ENCODE results near the gene SLC25A45.

Gene SLC25A45, protein sequence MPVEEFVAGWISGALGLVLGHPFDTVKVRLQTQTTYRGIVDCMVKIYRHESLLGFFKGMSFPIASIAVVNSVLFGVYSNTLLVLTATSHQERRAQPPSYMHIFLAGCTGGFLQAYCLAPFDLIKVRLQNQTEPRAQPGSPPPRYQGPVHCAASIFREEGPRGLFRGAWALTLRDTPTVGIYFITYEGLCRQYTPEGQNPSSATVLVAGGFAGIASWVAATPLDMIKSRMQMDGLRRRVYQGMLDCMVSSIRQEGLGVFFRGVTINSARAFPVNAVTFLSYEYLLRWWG

DNA sequence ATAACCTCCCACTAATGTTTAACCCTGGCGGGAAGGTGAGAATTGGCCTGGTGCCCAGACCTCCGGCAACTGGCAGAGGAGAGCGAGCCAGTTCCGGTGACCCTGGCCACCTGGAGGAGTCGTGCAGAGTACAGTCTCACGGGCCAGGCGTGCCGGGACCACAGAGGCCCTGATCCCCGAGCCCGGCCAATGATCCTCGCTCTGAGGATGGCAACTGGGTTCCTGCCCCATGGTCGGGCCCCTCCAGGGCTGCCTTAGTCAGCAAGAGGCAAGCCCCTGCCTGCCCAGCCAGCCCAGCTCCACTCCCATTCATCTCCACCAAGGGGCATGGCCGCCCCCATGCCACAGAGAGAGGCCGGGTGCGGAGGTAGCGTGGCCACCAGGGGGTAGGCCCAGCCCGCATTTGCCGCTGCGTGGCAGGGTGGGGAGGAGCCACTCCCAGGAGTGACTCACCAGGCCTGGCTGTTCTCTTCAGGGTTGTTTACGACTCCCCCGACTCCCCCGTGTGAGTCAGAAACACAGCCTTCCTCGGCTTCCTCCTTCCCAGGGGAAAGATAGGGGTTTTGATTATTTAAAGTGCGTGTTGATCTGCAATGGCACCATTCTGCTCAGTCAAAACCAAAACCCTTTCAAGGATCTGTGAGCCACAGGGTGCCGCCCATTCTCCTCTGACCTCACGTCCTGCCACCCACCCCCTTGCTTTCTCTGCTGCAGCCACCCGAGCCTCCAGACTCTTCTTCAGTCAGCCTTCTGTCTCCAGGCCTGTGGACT lies at the start of gene SLC25A45:
Gene SLC25A45 (minus strand): TSS at position 614 of the 771 bp plus-strand sequence. CDS start 695 bp downstream, outside the sequence.
- DNase-seq, result peak; percentile 90

DNA sequence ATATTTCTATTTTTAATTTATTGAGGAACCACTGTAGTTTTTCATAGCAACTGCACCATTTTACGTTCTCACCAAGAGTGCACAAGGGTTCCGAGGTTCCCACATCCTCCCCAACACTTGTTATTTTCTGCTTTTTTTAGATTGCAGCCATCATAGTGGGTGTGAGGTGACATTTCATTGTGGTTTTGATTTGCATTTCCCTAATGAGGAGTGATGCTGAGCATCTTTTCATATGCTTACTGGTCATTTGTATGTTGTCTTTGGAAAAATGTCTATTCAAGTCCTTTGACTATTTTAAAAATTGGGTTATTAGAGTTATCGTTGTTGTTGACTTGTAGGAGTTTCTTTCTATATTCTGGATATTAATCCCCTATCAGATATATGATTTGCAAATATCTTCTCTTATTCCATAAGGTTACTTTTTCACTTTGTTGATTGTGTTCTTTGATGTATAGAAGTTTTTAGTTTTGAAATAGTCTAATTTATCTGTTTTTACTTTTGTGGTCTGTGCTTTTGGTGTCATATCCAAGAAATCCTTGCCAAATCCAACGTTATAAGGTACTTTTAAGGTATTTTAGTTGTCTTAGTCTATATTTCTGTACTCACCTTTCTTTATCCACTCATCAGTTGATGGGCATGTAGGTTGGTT lies 49.1 kb upstream of the SLC25A45 start:
- DNase-seq, result no peak

DNA sequence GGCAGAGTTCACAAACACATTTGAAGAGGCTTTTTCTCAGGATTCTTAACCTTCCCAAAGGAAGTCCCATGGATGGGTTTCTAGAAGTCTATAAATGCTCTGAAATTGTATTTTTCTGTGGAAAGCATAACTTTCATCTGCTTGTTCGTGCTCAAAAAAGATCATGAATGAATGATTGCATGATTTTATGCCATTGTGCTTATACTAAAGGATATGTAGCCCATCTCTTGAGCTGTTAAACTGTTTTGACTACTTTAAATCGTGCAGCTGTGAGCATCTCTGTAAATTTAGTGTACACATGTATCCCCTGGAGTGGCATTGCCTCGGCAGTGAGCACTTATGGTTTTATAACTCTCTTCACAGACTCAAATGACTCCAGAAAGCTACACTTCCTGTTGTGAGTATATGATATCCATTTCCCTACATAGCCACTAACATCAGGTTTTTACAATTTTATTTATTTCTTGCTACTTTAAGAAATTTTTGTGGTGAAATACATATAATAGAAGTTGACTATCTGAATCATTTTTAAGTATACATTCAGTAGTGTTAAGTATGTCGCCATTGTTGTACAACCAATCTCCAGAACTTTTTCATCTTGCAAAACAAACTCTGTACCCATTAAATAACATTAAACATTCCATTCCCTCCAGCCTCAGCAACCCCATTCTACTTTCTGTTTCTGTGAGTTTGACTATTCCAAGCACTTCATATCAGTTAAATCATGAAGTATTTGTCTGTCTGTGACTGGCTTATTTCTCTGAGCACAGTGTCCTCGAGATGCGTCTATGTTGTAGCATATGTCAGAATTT lies 48.2 kb upstream of the SLC25A45 start:
- DNase-seq, result no peak

DNA sequence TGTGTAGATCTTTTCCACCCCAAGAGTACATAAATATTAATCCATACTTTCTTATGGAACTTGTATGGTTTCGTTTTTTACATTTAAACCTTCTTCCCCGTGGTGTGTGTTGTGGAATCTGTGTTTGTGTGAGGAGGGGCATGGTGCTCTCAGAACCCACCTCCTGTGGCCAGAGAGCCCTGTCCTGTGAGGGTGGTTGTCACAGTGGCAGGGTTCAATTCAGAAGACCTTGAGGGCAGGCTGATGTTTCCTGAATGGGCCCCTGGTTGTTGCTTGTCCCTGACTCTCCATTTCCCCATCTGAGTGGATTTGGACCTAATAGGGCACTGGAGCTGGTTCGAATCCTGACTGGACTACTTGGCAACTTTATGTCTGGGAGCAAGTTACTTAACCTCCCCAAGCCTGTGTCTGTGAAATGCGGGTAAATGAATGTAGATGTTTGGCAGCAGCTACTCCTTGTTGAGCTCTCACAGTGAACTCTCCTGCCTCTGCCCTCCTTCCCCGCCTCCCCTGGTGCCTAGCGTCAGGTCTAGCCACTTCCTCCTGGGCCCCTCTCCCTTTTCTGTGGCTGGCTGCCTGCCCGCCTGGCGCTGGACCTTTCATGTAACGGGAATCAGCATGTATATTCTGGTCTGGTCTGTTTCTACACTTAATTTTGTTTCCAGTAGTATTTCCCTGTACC lies 47.4 kb upstream of the SLC25A45 start:
- DNase-seq, result no peak

DNA sequence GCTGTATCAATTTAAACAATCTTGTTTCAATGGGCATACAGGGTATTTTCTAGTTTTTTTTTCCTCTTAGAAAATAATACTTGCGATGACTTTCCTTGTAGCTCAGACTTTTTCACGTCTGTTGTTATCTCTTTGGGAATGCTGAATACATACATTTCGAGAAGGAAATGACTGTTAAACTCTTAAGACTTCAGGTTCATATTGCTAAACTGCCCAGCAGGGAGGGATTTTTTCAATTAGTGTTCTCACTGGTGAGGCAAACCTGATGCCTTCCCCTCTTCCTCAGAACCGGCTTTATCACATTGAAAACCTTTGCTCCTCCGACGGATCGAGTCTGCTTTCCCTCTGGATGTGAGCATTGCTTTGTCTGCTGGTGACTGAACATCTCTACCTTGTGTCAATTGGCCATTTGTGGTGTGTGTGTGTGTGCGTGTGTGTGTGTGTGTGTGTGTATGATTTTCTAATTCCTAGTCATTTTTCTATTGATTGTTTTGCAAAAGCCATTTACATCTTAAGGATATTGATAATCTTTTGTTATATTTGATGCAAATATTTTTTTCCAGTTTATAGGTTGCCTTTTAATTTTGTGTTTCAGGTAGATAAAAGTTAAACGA lies 46.7 kb upstream of the SLC25A45 start:
- DNase-seq, result no peak

DNA sequence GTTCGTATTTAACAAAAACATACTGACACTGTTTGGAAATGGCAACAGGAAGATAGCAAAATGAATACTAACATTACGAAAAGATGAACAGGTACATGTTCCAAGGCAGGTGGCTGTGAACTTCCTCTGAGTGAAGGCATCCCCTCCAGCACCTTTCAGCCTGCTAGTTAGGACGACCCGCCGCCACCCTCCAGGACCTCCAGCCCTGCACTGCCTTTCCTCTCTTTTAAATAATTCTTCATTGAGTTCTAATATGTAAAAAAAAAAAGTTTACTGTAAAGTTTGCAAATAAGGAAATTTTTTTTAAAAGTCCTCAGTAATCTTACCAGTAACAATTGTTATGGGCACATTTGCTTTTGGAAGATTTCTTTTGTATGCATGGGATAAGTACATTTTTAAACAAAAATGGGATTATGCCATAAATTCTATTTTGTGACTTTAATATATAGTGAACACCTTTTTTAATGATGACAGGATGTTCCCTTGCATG lies 46.2 kb upstream of the SLC25A45 start:
- no peak for DNase-seq

DNA sequence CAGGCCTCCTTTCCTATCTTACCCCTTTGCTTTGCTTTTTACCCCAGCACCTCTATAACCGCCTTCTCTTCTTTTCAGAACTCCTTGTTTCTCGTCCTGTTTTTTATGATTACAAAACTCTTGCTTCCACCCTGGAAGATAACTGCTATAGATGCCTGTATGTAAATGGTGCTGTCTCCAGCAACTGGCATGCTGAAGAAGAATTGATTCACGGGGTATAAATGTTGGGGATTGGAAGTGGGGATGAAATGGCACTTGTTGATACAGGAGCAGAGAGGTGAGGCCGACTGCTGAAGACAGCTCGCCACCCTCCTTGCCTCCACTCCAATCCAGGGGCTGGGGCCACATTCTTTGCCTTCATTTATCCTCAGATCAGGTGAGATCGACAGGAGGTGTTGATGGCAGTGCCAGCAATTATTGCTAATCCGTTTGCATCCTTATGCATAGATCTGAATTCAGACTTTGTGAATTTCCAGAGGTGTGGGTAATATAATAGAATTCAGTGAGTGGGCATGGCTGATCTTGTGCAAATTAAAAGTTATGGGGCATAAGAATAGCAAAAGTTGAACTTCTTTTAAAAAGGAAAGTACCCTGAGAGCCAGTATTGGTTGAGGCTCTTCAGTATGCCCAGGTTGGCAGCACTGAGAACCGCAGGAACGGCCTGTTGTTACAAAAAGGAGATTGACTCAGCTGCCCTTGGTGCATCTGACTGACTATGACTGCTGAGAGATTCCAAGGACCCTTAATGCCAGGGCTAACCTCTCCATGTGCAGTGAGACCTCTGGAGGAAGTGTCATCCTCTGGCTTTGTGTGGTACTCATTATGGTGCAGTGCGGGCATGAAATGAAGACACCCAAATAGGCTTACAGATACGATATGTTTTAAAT lies 45.5 kb upstream of the SLC25A45 start:
- no peak for DNase-seq

DNA sequence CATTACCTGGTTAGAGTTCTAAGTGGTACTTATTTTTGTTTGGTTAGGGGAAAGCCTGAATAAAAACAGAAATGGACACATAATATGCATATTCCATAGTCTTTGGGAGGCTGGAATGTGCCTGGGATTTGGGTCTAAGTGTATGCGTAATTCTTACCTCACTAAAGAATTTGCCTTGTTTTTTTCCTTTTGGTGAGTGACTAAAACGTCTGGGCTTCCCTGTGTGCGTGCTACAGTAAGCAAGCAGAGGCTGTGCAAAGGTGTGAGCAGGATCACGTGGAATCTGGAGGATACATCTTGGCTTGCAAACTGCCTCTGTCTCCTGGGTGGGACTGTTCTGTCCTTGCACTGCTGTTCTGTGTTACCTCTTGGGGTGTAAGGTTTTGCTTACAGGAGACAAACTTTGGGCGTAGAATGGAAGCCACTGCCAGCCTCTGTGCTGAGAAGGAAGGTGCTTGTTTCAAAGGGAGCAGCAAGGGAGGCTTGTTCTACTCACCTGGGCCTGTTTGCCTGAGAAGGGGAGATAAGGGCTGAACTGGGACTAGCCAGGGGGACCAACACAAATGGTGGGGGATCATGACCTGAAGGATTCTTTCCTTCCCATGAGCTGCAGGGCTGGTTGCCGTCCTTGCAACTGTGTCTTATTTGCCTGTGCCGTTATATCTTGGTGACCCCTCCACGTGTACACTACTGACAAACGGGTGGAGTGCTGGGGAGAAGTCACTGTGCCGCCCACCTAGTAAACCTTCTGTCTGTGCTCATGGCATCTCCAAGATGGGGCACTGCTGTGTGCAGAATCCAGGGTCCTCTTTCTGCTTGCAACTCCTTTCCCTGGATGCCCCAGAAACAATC lies 44.6 kb upstream of the SLC25A45 start:
- no peak for DNase-seq

DNA sequence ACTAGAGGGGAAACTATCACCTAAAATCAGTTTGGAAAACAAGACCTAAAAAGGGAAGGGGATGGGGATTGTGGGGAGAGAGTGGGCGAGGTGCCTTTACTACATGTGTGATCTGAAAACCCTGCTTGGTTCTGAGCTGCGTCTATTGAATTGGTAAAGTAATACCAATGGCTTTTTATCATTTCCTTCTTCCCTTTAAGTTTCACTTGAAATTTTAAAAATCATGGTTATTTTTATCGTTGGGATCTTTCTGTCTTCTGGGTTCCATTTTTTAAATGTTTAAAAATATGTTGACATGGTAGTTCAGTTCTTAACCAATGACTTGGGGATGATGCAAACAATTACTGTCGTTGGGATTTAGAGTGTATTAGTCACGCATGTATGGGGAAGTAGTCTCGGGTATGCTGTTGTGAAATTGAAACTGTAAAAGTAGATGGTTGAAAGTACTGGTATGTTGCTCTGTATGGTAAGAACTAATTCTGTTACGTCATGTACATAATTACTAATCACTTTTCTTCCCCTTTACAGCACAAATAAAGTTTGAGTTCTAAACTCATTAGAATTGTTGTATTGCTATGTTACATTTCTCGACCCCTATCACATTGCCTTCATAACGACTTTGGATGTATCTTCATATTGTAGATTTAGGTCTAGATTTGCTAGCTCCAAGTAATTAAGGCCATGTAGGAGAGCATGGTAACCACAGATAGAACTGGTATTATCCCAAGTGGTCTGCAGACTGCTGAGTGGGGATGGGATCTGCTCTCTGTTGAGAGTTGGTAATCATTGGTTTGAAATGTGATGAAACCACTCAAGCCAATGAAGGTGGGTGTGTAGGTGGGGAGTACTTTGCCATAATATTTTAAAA lies 43.8 kb upstream of the SLC25A45 start:
- DNase-seq, result no peak

DNA sequence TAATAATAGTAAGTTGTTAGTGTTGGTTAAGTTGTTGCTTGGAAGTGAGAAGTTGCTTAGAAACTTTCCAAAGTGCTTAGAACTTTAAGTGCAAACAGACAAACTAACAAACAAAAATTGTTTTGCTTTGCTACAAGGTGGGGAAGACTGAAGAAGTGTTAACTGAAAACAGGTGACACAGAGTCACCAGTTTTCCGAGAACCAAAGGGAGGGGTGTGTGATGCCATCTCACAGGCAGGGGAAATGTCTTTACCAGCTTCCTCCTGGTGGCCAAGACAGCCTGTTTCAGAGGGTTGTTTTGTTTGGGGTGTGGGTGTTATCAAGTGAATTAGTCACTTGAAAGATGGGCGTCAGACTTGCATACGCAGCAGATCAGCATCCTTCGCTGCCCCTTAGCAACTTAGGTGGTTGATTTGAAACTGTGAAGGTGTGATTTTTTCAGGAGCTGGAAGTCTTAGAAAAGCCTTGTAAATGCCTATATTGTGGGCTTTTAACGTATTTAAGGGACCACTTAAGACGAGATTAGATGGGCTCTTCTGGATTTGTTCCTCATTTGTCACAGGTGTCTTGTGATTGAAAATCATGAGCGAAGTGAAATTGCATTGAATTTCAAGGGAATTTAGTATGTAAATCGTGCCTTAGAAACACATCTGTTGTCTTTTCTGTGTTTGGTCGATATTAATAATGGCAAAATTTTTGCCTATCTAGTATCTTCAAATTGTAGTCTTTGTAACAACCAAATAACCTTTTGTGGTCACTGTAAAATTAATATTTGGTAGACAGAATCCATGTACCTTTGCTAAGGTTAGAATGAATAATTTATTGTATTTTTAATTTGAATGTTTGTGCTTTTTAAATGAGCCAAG lies 42.9 kb upstream of the SLC25A45 start:
- no peak for DNase-seq

DNA sequence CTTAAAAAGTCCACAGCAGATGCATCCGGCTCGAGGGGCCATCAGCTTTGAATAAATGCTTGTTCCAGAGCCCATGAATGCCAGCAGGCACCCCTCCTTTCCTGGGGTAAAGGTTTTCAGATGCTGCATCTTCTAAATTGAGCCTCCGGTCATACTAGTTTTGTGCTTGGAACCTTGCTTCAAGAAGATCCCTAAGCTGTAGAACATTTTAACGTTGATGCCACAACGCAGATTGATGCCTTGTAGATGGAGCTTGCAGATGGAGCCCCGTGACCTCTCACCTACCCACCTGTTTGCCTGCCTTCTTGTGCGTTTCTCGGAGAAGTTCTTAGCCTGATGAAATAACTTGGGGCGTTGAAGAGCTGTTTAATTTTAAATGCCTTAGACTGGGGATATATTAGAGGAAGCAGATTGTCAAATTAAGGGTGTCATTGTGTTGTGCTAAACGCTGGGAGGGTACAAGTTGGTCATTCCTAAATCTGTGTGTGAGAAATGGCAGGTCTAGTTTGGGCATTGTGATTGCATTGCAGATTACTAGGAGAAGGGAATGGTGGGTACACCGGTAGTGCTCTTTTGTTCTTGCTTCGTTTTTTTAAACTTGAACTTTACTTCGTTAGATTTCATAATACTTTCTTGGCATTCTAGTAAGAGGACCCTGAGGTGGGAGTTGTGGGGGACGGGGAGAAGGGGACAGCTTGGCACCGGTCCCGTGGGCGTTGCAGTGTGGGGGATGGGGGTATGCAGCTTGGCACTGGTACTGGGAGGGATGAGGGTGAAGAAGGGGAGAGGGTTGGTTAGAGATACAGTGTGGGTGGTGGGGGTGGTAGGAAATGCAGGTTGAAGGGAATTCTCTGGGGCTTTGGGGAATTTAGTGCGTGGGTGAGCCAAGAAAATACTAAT lies 42.0 kb upstream of the SLC25A45 start:
- no peak for DNase-seq

DNA sequence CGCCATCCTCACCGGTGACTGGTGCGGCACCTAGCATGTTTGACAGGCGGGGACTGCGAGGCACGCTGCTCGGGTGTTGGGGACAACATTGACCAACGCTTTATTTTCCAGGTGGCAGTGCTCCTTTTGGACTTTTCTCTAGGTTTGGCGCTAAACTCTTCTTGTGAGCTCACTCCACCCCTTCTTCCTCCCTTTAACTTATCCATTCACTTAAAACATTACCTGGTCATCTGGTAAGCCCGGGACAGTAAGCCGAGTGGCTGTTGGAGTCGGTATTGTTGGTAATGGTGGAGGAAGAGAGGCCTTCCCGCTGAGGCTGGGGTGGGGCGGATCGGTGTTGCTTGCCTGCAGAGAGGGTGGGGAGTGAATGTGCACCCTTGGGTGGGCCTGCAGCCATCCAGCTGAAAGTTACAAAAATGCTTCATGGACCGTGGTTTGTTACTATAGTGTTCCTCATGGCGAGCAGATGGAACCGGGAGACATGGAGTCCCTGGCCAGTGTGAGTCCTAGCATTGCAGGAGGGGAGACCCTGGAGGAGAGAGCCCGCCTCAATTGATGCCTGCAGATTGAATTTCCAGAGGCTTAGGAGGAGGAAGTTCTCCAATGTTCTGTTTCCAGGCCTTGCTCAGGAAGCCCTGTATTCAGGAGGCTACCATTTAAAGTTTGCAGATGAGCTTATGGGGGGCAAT lies 41.2 kb upstream of the SLC25A45 start:
- no peak for DNase-seq

DNA sequence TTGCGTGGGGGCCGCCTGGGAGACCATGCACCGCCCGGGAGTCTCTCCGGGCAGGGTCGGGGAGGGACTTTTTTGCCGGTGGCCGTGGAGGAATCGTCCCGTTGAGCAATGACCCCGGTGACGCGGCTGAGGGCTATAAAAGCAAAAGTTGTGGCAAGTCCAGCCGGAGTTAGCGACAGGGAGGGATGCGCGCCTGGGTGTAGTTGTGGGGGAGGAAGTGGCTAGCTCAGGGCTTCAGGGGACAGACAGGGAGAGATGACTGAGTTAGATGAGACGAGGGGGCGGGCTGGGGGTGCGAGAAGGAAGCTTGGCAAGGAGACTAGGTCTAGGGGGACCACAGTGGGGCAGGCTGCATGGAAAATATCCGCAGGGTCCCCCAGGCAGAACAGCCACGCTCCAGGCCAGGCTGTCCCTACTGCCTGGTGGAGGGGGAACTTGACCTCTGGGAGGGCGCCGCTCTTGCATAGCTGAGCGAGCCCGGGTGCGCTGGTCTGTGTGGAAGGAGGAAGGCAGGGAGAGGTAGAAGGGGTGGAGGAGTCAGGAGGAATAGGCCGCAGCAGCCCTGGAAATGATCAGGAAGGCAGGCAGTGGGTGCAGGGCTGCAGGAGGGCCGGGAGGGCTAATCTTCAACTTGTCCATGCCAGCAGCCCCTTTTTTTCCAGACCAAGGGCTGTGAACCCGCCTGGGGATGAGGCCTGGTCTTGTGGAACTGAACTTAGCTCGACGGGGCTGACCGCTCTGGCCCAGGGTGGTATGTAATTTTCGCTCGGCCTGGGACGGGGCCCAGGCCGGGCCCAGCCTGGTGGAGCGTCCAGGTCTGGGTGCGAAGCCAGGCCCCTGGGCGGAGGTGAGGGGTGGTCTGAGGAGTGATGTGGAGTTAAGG lies 40.4 kb upstream of the SLC25A45 start, which contains the start of gene NEAT1:
Gene NEAT1 (plus strand): TSS at position 166 of the 883 bp plus-strand sequence.
- DNase-seq, result peak; percentile 88

DNA sequence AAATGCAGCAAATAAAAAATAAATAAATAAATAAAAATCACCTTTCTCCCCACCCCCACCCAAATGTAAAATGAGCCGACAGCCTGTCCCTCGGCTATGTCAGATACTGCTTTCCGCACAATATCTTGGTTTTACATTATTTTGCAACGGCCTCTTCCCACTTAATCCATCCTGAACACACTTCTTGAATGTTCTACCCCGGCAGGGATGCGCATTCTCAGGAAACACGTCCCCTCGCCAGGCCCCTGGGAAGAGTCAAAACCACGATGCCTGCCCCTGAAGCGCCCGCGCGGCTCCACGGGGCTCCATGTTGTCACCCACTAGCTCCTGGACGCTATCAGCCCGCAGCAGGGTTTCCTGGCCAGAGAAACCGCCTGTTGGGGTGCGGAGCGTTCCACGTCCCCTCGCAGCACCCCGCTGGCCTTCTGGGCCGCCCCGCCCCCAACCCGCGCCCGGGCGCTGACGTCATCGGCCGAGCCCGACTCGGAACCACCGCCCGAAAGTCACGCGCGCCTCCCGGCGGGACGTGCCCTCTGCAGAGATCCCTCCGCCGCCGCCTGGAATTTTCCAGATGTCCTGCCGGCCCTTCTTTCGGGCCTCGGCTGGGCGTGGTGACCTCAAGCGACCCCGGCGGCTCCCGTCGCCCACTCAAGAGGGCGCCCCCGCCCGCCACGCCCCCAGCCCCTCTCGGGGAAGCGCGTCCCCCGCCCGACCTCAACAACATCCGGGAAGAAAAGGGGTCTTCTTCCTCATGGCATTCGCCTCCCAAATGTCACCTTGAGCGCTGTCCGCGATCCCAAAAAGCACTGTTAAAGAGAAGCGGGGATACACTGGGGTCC lies 39.6 kb upstream of the SLC25A45 start:
- peak; percentile 94 for DNase-seq
